ENCODE results near the gene VEPH1. TPM values are rescaled to one million over a fixed set of nuclear protein-coding genes. Genes with fewer than 3 reads are reported as not detected.

The VEPH1 gene
- total RNA-seq, 4 donors from 2014 or later: 0.07 TPM; not detected in 3

- Histone ChIP-seq H3K4me1 (no peaks in the 10 kb centered on the region), H3K4me3 (no peak overlapping the region), H3K27me3 (no peaks in the 10 kb centered on the region), H3K36me3 (no peaks in the 10 kb centered on the region), H3K27ac (no peak overlapping the region), H3K9me3 (no peaks in the 10 kb centered on the region)
- in situ Hi-C loops (cut with MboI; ENCODE audit: low sequenced_read_pairs in 4 of 4): no loop called here
- intact Hi-C loops (cut with DNase I; ENCODE audit: low total_unique reads): no loop called here
- ATAC-seq: no peak
- no peak for DNase-seq
- TF ChIP-seq, protein P1, sequence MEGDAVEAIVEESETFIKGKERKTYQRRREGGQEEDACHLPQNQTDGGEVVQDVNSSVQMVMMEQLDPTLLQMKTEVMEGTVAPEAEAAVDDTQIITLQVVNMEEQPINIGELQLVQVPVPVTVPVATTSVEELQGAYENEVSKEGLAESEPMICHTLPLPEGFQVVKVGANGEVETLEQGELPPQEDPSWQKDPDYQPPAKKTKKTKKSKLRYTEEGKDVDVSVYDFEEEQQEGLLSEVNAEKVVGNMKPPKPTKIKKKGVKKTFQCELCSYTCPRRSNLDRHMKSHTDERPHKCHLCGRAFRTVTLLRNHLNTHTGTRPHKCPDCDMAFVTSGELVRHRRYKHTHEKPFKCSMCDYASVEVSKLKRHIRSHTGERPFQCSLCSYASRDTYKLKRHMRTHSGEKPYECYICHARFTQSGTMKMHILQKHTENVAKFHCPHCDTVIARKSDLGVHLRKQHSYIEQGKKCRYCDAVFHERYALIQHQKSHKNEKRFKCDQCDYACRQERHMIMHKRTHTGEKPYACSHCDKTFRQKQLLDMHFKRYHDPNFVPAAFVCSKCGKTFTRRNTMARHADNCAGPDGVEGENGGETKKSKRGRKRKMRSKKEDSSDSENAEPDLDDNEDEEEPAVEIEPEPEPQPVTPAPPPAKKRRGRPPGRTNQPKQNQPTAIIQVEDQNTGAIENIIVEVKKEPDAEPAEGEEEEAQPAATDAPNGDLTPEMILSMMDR (IDR thresholded peaks at IDR 0.05 in 4 of 5, conservative IDR thresholded peaks at IDR 0.05 in 1 of 5): no peak
- TF ChIP-seq POLR2A (IDR thresholded peaks at IDR 0.05): no peak
Measured at GRCh38 chr3:157375342-157375986, 127.8 kb downstream of the VEPH1 start.

GRCh38 chr3:157374933-157375332, 128.3 kb downstream of the VEPH1 start:
- no peak overlapping the region for H3K27ac ChIP-seq
- H3K27me3 ChIP-seq: no peaks in the 10 kb centered on the region
- H3K9me3 ChIP-seq: no peaks in the 10 kb centered on the region
- intact Hi-C loops (cut with DNase I; ENCODE audit: low total_unique reads): no loop called here
- DNase-seq (no peak), ATAC-seq (no peak)
- no peaks in the 10 kb centered on the region for H3K36me3 ChIP-seq
- TF ChIP-seq, protein P1 (IDR thresholded peaks at IDR 0.05 in 4 of 5, conservative IDR thresholded peaks at IDR 0.05 in 1 of 5): no peak
- TF ChIP-seq POLR2A (IDR thresholded peaks at IDR 0.05): no peak
- H3K4me3 ChIP-seq: no peak overlapping the region
- H3K4me1 ChIP-seq: no peaks in the 10 kb centered on the region
- in situ Hi-C loops (cut with MboI; ENCODE audit: low sequenced_read_pairs in 4 of 4): no loop called here

DNA sequence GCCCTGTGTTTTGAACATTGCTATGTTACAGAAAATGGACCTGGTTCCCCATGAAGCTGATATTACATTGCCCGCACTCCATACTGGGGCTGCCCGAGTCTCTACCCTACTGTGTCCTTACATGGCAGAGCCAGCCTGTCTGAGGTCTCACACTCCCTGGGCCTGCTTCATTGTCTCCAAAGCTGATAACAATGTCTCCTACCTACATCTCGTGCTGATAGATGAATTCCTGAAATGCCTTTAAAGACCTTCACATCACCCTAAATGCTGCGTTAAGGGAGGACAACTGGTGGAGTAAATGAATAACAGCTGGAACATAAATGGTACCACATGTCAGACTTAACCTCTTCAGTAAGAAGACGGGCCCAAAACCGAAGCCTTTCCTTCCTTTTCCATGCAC, 129.4 kb downstream of the VEPH1 start:
- TF ChIP-seq, protein P1 (IDR thresholded peaks at IDR 0.05 in 4 of 5, conservative IDR thresholded peaks at IDR 0.05 in 1 of 5): no peak
- TF ChIP-seq POLR2A (IDR thresholded peaks at IDR 0.05): no peak
- no peak for DNase-seq
- intact Hi-C loops (cut with DNase I; ENCODE audit: low total_unique reads) (no loop called here), in situ Hi-C loops (cut with MboI; ENCODE audit: low sequenced_read_pairs in 4 of 4) (no loop called here)
- ATAC-seq: no peak
- H3K27ac ChIP-seq: no peak overlapping the region
- H3K36me3 ChIP-seq: no peaks in the 10 kb centered on the region
- no peaks in the 10 kb centered on the region for H3K9me3 ChIP-seq
- no peaks in the 10 kb centered on the region for H3K4me1 ChIP-seq
- no peak overlapping the region for H3K4me3 ChIP-seq
- no peaks in the 10 kb centered on the region for H3K27me3 ChIP-seq

GRCh38 chr3:157370867-157371266, 132.3 kb downstream of the VEPH1 start:
- H3K27me3 ChIP-seq: no peaks in the 10 kb centered on the region
- ATAC-seq: no peak
- no peak for DNase-seq
- no peaks in the 10 kb centered on the region for H3K36me3 ChIP-seq
- TF ChIP-seq, protein P1 (IDR thresholded peaks at IDR 0.05 in 4 of 5, conservative IDR thresholded peaks at IDR 0.05 in 1 of 5): no peak
- no peak for TF ChIP-seq POLR2A (IDR thresholded peaks at IDR 0.05)
- no peak overlapping the region for H3K4me3 ChIP-seq
- H3K9me3 ChIP-seq: no peaks in the 10 kb centered on the region
- intact Hi-C loops (cut with DNase I; ENCODE audit: low total_unique reads): no loop called here
- in situ Hi-C loops (cut with MboI; ENCODE audit: low sequenced_read_pairs in 4 of 4): no loop called here
- H3K4me1 ChIP-seq: no peaks in the 10 kb centered on the region
- no peak overlapping the region for H3K27ac ChIP-seq

Data from gastrocnemius medialis (tissue), 4 donors.